ENCODE results near the gene FIGNL2.

- no peak for TF ChIP-seq CTCF (IDR thresholded peaks at IDR 0.05; ENCODE audit: low read depth, low read length)
- TF ChIP-seq EZH2phosphoT487 (IDR thresholded peaks at IDR 0.05; ENCODE audit: low read depth) = no peak
Measured at GRCh38 chr12:51872689-51872981, 24.1 kb upstream of the FIGNL2 start.
